Measurements from ENCODE around the gene BIVM. TPM values are rescaled to one million over a fixed set of nuclear protein-coding genes. Genes with fewer than 3 reads are reported as not detected.

BIVM gene
- polyA plus RNA-seq, 1 donor (not counting 4 experiments of a cell fraction or from before 2014, with no cell fraction given): 20.7 TPM

GRCh38 chr13:102774214-102774568 is 24.7 kb upstream of the BIVM start:
- Histone ChIP-seq H3K79me2 (ENCODE audit: control insufficient read depth, insufficient read depth, low read length) (peaks cover 10% of the 10 kb centered on the region), H4K20me1 (ENCODE audit: control insufficient read depth, extremely low read depth, insufficient read depth, low read length) (no peaks in the 10 kb centered on the region), H2AFZ (ENCODE audit: control insufficient read depth, low read length) (peak overlapping the region; percentile 99), H3K27me3 (ENCODE audit: control insufficient read depth, extremely low read depth, insufficient read depth, low read length) (no peaks in the 10 kb centered on the region), H3K4me3 (ENCODE audit: control insufficient read depth in 2 of 3, extremely low read depth in 1 of 3, insufficient read depth in 2 of 3, low read depth in 1 of 3, low read length in 3 of 3) (peak overlapping the region; percentile 88 to 94 (median 91)), H3K27ac (ENCODE audit: control insufficient read depth, insufficient read depth, low read length) (peak overlapping the region; percentile 69), H3K9me3 (ENCODE audit: control insufficient read depth, low read depth, low read length) (no peaks in the 10 kb centered on the region), H3K9me1 (ENCODE audit: control insufficient read depth, extremely low read depth, insufficient read depth, low read length) (no peaks in the 10 kb centered on the region), H3K36me3 (ENCODE audit: control insufficient read depth in 2 of 2, extremely low read depth in 1 of 2, insufficient read depth in 2 of 2, low read length in 2 of 2) (no peaks in the 10 kb centered on the region), H3K4me2 (ENCODE audit: control insufficient read depth, extremely low read depth, insufficient read depth, low read depth, low read length) (peak overlapping the region; percentile 89), H3K9ac (ENCODE audit: control insufficient read depth, extremely low read depth, insufficient read depth, low read length) (peak overlapping the region; percentile 86), H3K4me1 (ENCODE audit: control insufficient read depth, extremely low read depth, insufficient read depth, low read length) (peaks cover 7% of the 10 kb centered on the region)
- FAIRE-seq (no peak), DNase-seq (ENCODE audit: low read depth, low spot score) (no peak)
- TF ChIP-seq EZH2 (IDR thresholded peaks at IDR 0.05; ENCODE audit: low read length): no peak
- TF ChIP-seq, protein P1, sequence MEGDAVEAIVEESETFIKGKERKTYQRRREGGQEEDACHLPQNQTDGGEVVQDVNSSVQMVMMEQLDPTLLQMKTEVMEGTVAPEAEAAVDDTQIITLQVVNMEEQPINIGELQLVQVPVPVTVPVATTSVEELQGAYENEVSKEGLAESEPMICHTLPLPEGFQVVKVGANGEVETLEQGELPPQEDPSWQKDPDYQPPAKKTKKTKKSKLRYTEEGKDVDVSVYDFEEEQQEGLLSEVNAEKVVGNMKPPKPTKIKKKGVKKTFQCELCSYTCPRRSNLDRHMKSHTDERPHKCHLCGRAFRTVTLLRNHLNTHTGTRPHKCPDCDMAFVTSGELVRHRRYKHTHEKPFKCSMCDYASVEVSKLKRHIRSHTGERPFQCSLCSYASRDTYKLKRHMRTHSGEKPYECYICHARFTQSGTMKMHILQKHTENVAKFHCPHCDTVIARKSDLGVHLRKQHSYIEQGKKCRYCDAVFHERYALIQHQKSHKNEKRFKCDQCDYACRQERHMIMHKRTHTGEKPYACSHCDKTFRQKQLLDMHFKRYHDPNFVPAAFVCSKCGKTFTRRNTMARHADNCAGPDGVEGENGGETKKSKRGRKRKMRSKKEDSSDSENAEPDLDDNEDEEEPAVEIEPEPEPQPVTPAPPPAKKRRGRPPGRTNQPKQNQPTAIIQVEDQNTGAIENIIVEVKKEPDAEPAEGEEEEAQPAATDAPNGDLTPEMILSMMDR (optimal IDR thresholded peaks at IDR 0.05 in 1 of 3, IDR thresholded peaks at IDR 0.05 in 1 of 3, conservative IDR thresholded peaks at IDR 0.05 in 1 of 3; ENCODE audit: extremely low read depth in 1 of 3, insufficient read depth in 2 of 3, low read length in 3 of 3): no peak
- dilution Hi-C loops (cut with MboI; ENCODE audit: extremely low pct_ligation_motif_present, low sequenced_read_pairs): no loop called here

GRCh38 chr13:102774591-102775520 is 24.1 kb upstream of the BIVM start:
- Histone ChIP-seq H3K9ac (ENCODE audit: control insufficient read depth, extremely low read depth, insufficient read depth, low read length) (no peak overlapping the region), H3K36me3 (ENCODE audit: control insufficient read depth in 2 of 2, extremely low read depth in 1 of 2, insufficient read depth in 2 of 2, low read length in 2 of 2) (no peaks in the 10 kb centered on the region), H3K9me3 (ENCODE audit: control insufficient read depth, low read depth, low read length) (no peaks in the 10 kb centered on the region), H3K4me3 (ENCODE audit: control insufficient read depth in 2 of 3, extremely low read depth in 1 of 3, insufficient read depth in 2 of 3, low read depth in 1 of 3, low read length in 3 of 3) (no peak overlapping the region), H2AFZ (ENCODE audit: control insufficient read depth, low read length) (peak overlapping the region; percentile 99), H3K79me2 (ENCODE audit: control insufficient read depth, insufficient read depth, low read length) (peaks cover 10% of the 10 kb centered on the region), H3K4me2 (ENCODE audit: control insufficient read depth, extremely low read depth, insufficient read depth, low read depth, low read length) (no peak overlapping the region), H4K20me1 (ENCODE audit: control insufficient read depth, extremely low read depth, insufficient read depth, low read length) (no peaks in the 10 kb centered on the region), H3K27me3 (ENCODE audit: control insufficient read depth, extremely low read depth, insufficient read depth, low read length) (no peaks in the 10 kb centered on the region), H3K9me1 (ENCODE audit: control insufficient read depth, extremely low read depth, insufficient read depth, low read length) (no peaks in the 10 kb centered on the region), H3K27ac (ENCODE audit: control insufficient read depth, insufficient read depth, low read length) (no peak overlapping the region), H3K4me1 (ENCODE audit: control insufficient read depth, extremely low read depth, insufficient read depth, low read length) (peaks cover 7% of the 10 kb centered on the region)
- dilution Hi-C loops (cut with MboI; ENCODE audit: extremely low pct_ligation_motif_present, low sequenced_read_pairs): no loop called here
- DNase-seq (ENCODE audit: low read depth, low spot score) (no peak), FAIRE-seq (no peak)
- no peak for TF ChIP-seq EZH2 (IDR thresholded peaks at IDR 0.05; ENCODE audit: low read length)
- TF ChIP-seq, protein P1 (optimal IDR thresholded peaks at IDR 0.05 in 1 of 3, IDR thresholded peaks at IDR 0.05 in 1 of 3, conservative IDR thresholded peaks at IDR 0.05 in 1 of 3; ENCODE audit: extremely low read depth in 1 of 3, insufficient read depth in 2 of 3, low read length in 3 of 3): no peak
